Endothelial cell of umbilical vein (primary cell): Measurements from ENCODE around the gene TAP2. TPM values are rescaled to one million over a fixed set of nuclear protein-coding genes. Genes with fewer than 3 reads are reported as not detected.

Experiments used
- BruUV-seq: library from RNA; stranded (reverse); fragments of 400-500 nt; replicated peaks from 2 replicates; lab custom pipeline; 2021; lab: Mats Ljungman, UMichigan
- CTCF ChIA-PET: fragments of 300-600, 350-600 bp; sonication (Branson Sonifier 250); formaldehyde crosslinking; loops from one replicate; lab custom pipeline; 2021; ENCODE audit warnings: antibody characterized with exemption, inconsistent platforms; lab: Charles Lee
- POLR2A ChIA-PET: fragments of 300-600, 350-600 bp; sonication (Branson Sonifier 250); formaldehyde crosslinking; loops from one replicate; lab custom pipeline; 2021; ENCODE audit warnings: antibody characterized with exemption, inconsistent platforms; lab: Charles Lee
- DNase-seq: peaks from one replicate; pipeline ENCODE4 v3.0.0-alpha.2; 2011; ENCODE audit warnings: low read depth, low spot score
- FAIRE-seq: peaks from 2 replicates; lab custom pipeline; 2011; peaks lifted over from hg19 to GRCh38; lab: Jason Lieb, UNC
- H2AFZ ChIP-seq: 2 replicates; pipeline ENCODE4 v1.6.0; 2012; ENCODE audit warnings: low read depth, low read length, control low read depth, inconsistent platforms
- H3K27ac ChIP-seq: 2 replicates; pipeline ENCODE4 v1.5.1; 2011; ENCODE audit warnings: low read depth, mild to moderate bottlenecking, control low read depth, low read length, moderate library complexity; ENCODE audit not compliant: insufficient read depth
- H3K27me3 ChIP-seq, 2 experiments: 2 replicates each; pipeline versions ENCODE4 v1.6.0 to v1.6.1; 2011; ENCODE audit warnings: low read length in 2 of 2, mixed read lengths in 1 of 2; ENCODE audit not compliant: control insufficient read depth in 2 of 2, insufficient read depth in 2 of 2
- H3K36me3 ChIP-seq, 2 experiments: 2 replicates in 1 of 2; 3 replicates in 1 of 2; pipeline ENCODE4 v1.5.1; 2011; ENCODE audit warnings: low read length in 2 of 2, mild to moderate bottlenecking in 1 of 2, moderate library complexity in 1 of 2; ENCODE audit not compliant: control insufficient read depth in 2 of 2, insufficient read depth in 2 of 2; ENCODE audit errors: extremely low read depth in 1 of 2
- H3K4me1 ChIP-seq: 3 replicates; pipeline ENCODE4 v1.5.1; 2011; ENCODE audit warnings: mild to moderate bottlenecking, low read length; ENCODE audit not compliant: control insufficient read depth, insufficient read depth; ENCODE audit errors: extremely low read depth
- H3K4me2 ChIP-seq: 2 replicates; pipeline ENCODE4 v1.6.1; 2011; ENCODE audit warnings: low read length, control low read depth, mixed read lengths; ENCODE audit not compliant: insufficient read depth
- H3K4me3 ChIP-seq, 3 experiments: fragments of 200-600 bp in 1 of 3; sonication (generic), shearing (Covaris generic) in 1 of 3; replicated peaks in 1 of 3; 2 replicates each; pipeline ENCODE4 v1.5.1; 2011 to 2016; ENCODE audit warnings: control low read depth in 3 of 3, low read length in 3 of 3, mild to moderate bottlenecking in 2 of 3, inconsistent platforms in 1 of 3, low read depth in 1 of 3, moderate library complexity in 1 of 3; ENCODE audit not compliant: insufficient read depth in 1 of 3
- H3K79me2 ChIP-seq: 2 replicates; pipeline ENCODE4 v1.6.0; 2012; ENCODE audit warnings: low read length, inconsistent platforms; ENCODE audit not compliant: control insufficient read depth, insufficient read depth
- H3K9ac ChIP-seq: replicated peaks from 2 replicates; pipeline ENCODE3; 2011; ENCODE audit warnings: low read length, control low read depth; ENCODE audit not compliant: insufficient read depth; ENCODE audit errors: extremely low read depth
- H3K9me1 ChIP-seq: replicated peaks from 3 replicates; pipeline ENCODE4 v1.6.0; 2011; ENCODE audit warnings: mild to moderate bottlenecking, low read length; ENCODE audit not compliant: control insufficient read depth, insufficient read depth; ENCODE audit errors: extremely low read depth
- H3K9me3 ChIP-seq: replicated peaks from 2 replicates; pipeline ENCODE4 v1.5.1; 2012; ENCODE audit warnings: low read length, inconsistent platforms; ENCODE audit not compliant: control insufficient read depth, insufficient read depth
- H4K20me1 ChIP-seq: replicated peaks from 2 replicates; pipeline ENCODE3; 2011; ENCODE audit warnings: mild to moderate bottlenecking, low read length; ENCODE audit not compliant: control insufficient read depth, insufficient read depth; ENCODE audit errors: extremely low read depth
- EZH2 ChIP-seq: IDR thresholded peaks from 2 replicates; pipeline ENCODE4 v1.6.1; 2012; ENCODE audit warnings: borderline replicate concordance, low read depth, mild to moderate bottlenecking, moderate library complexity, low read length, inconsistent platforms; ENCODE audit not compliant: severe bottlenecking
- FOS ChIP-seq: IDR thresholded peaks from 2 replicates; pipeline ENCODE4 v1.6.1; 2011; ENCODE audit warnings: mild to moderate bottlenecking, low read length, moderate library complexity, borderline replicate concordance; ENCODE audit not compliant: insufficient read depth
- GATA2 ChIP-seq: IDR thresholded peaks from 2 replicates; pipeline ENCODE4 v1.7.0; 2011; ENCODE audit warnings: low read depth, mild to moderate bottlenecking, moderate library complexity, mixed read lengths, low read length; ENCODE audit not compliant: insufficient read length, insufficient read depth
- JUN ChIP-seq: IDR thresholded peaks from 2 replicates; pipeline ENCODE4 v1.6.1; 2011; ENCODE audit warnings: borderline replicate concordance, low read depth; ENCODE audit not compliant: insufficient read length, insufficient read depth
- MYC ChIP-seq: IDR thresholded peaks from one replicate; pipeline ENCODE4 v1.6.1; 2011; ENCODE audit warnings: mild to moderate bottlenecking, low read depth, low read length
- POLR2A ChIP-seq: IDR thresholded peaks from 2 replicates; pipeline ENCODE4 v1.6.1; 2012; ENCODE audit warnings: low read depth, mild to moderate bottlenecking, control low read depth, low read length
- POLR2AphosphoS5 ChIP-seq: IDR thresholded peaks from 2 replicates; pipeline ENCODE4 v1.6.1; 2012; ENCODE audit warnings: low read depth, mild to moderate bottlenecking, control low read depth, low read length, moderate library complexity; ENCODE audit not compliant: insufficient read depth
- dilution Hi-C: fragments of 300-500 bp; cut with MboI; formaldehyde crosslinking; loops from one replicate; pipeline ENCODE4 v1.15.0; 2019; ENCODE audit warnings: low sequenced_read_pairs; ENCODE audit not compliant: extremely low pct_ligation_motif_present
- intact Hi-C: fragments of 100-400 bp; cut with micrococcal nuclease; formaldehyde crosslinking; loops from one replicate; pipeline ENCODE4 v1.10.0; 2022
- polyA plus RNA-seq, 4 experiments: library from polyadenylated mRNA; depleted of rRNA in 3 of 4; stranded (reverse) in 3 of 4; unstranded in 1 of 4; fragments of >200 nt; gene quantifications; 2 replicates each; pipeline versions ENCODE4 v1.2.1 to v1.2.3, GENCODE V29; 2011 to 2012; ENCODE audit warnings: missing spikeins in 1 of 4
- total RNA-seq: library from RNA; stranded (reverse); gene quantifications from 2 replicates; pipeline ENCODE4 v1.2.3, GENCODE V29; 2021
- TF ChIP-seq, protein P1 (sequence below), 2 donors: IDR thresholded peaks; 1 replicate in 1 of 2; 2 replicates in 1 of 2; pipeline ENCODE4 v1.5.1; 2011; ENCODE audit warnings: low read length in 2 of 2, mild to moderate bottlenecking in 2 of 2, moderate library complexity in 2 of 2, control low read depth in 1 of 2, inconsistent platforms in 1 of 2, low read depth in 1 of 2; ENCODE audit not compliant: insufficient read depth in 1 of 2; ENCODE audit errors: extremely low read depth in 1 of 2
- TF ChIP-seq, protein P2 (sequence below): IDR thresholded peaks from 2 replicates; pipeline ENCODE4 v1.6.1; 2011; ENCODE audit not compliant: insufficient read depth, insufficient read length

The TAP2 gene
- total and polyA plus RNA-seq, 2 donors (not counting 3 experiments of a cell fraction or from before 2014, with no cell fraction given): 18.4 to 57.8 TPM

DNA sequence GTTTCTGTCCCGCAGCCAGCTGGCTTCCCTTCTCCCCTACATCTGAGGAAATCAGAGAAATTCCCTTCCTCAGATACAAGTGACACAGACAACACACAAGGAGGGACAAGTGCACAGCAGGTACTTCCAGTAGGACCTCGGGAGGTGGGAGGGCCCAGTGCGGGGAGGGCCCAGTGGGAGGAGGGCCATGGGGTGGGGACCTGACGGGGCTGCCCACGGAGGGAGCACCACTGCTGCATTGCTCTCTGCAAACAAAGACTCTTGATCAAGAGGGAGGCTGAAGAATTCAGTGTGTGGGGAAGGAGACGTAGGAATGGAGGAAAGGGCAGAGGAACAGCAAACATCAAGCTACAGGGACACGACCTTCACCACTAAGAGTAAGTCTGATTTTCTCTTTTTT is 9.0 kb downstream of the TAP2 start:
- no peak overlapping the region for H3K4me2 ChIP-seq
- no peaks in the 10 kb centered on the region for H3K9me1 ChIP-seq
- TF ChIP-seq JUN: no peak
- TF ChIP-seq, protein P1, sequence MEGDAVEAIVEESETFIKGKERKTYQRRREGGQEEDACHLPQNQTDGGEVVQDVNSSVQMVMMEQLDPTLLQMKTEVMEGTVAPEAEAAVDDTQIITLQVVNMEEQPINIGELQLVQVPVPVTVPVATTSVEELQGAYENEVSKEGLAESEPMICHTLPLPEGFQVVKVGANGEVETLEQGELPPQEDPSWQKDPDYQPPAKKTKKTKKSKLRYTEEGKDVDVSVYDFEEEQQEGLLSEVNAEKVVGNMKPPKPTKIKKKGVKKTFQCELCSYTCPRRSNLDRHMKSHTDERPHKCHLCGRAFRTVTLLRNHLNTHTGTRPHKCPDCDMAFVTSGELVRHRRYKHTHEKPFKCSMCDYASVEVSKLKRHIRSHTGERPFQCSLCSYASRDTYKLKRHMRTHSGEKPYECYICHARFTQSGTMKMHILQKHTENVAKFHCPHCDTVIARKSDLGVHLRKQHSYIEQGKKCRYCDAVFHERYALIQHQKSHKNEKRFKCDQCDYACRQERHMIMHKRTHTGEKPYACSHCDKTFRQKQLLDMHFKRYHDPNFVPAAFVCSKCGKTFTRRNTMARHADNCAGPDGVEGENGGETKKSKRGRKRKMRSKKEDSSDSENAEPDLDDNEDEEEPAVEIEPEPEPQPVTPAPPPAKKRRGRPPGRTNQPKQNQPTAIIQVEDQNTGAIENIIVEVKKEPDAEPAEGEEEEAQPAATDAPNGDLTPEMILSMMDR (IDR thresholded peaks at IDR 0.05; ENCODE audit: extremely low read depth in 1 of 2, insufficient read depth in 1 of 2, low read depth in 1 of 2, low read length in 2 of 2): no peak
- TF ChIP-seq FOS: no peak
- TF ChIP-seq GATA2: no peak
- no peak for TF ChIP-seq EZH2
- TF ChIP-seq, protein P2, sequence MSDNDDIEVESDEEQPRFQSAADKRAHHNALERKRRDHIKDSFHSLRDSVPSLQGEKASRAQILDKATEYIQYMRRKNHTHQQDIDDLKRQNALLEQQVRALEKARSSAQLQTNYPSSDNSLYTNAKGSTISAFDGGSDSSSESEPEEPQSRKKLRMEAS: no peak
- TF ChIP-seq POLR2AphosphoS5: no peak
- TF ChIP-seq MYC: no peak
- TF ChIP-seq POLR2A: no peak
- H3K9ac ChIP-seq: no peak overlapping the region
- H3K4me1 ChIP-seq: no peaks in the 10 kb centered on the region
- dilution Hi-C loops (no loop called here), intact Hi-C loops (no loop called here)
- no peaks in the 10 kb centered on the region for H3K79me2 ChIP-seq
- H4K20me1 ChIP-seq: no peaks in the 10 kb centered on the region
- no peak overlapping the region for H3K4me3 ChIP-seq
- no peak overlapping the region for H3K27ac ChIP-seq
- no peaks in the 10 kb centered on the region for H3K9me3 ChIP-seq
- CTCF ChIA-PET: interaction anchor here (1.0 to 6.7 kb wide), 2 partner anchors 8 to 39 kb away, joined by 3 to 188 read pairs; no protein-coding TSS in a partner anchor
- peaks cover 2 to 10% of the 10 kb centered on the region in 2 experiments for H3K36me3 ChIP-seq
- FAIRE-seq (no peak), DNase-seq (no peak)
- no peak overlapping the region for H2AFZ ChIP-seq
- no peaks in the 10 kb centered on the region for H3K27me3 ChIP-seq
- BruUV-seq: no TSS peak
- POLR2A ChIA-PET: no interaction called here
